A673 (cell line): ENCODE measurements around the gene NFATC2. TPM values are rescaled to one million over a fixed set of nuclear protein-coding genes. Genes with fewer than 3 reads are reported as not detected.

Experiments
- BruUV-seq: library from RNA; stranded (reverse); fragments of 400-500 nt; replicated peaks from 2 replicates; lab custom pipeline; 2021; lab: Mats Ljungman, UMichigan
- CTCF ChIA-PET: fragments of 300-600 bp; sonication (Branson Sonifier 250); formaldehyde crosslinking; loops from one replicate; lab custom pipeline; 2022; ENCODE audit warnings: antibody characterized with exemption; lab: Charles Lee
- POLR2A ChIA-PET: fragments of 300-600 bp; sonication (Branson Sonifier 250); formaldehyde crosslinking; loops from one replicate; lab custom pipeline; 2022; ENCODE audit warnings: antibody characterized with exemption; ENCODE audit not compliant: low non-redundant PET; lab: Charles Lee
- DNase-seq: peaks from one replicate; pipeline ENCODE4 v3.0.0-alpha.2; 2015; ENCODE audit warnings: low spot score
- H3K27ac ChIP-seq: fragments of 200-600 bp; sonication (generic); 2 replicates; pipeline ENCODE4 v1.5.1; 2016; ENCODE audit warnings: mixed run types, low read depth, mild to moderate bottlenecking, mixed read lengths, antibody characterized with exemption, low read length; ENCODE audit not compliant: poor library complexity, severe bottlenecking
- H3K27me3 ChIP-seq: fragments of 200-600 bp; sonication (generic); replicated peaks from 2 replicates; pipeline ENCODE4 v1.6.1; 2017; ENCODE audit warnings: mixed run types, low read depth, mild to moderate bottlenecking, mixed read lengths, antibody characterized with exemption, low read length; ENCODE audit not compliant: insufficient read depth, poor library complexity
- H3K36me3 ChIP-seq: fragments of 200-600 bp; sonication (generic); 2 replicates; pipeline ENCODE4 v1.6.1; 2016; ENCODE audit warnings: mixed run types, mild to moderate bottlenecking, mixed read lengths, antibody characterized with exemption, low read length; ENCODE audit not compliant: insufficient read depth, poor library complexity, severe bottlenecking
- H3K4me1 ChIP-seq: fragments of 200-600 bp; sonication (generic); 2 replicates; pipeline ENCODE4 v1.6.1; 2017; ENCODE audit warnings: mixed run types, mild to moderate bottlenecking, mixed read lengths, antibody characterized with exemption, low read length; ENCODE audit not compliant: insufficient read depth, poor library complexity, severe bottlenecking
- H3K4me3 ChIP-seq: fragments of 200-600 bp; sonication (generic); 2 replicates; pipeline ENCODE4 v1.5.1; 2016; ENCODE audit warnings: low read depth, mixed run types, mild to moderate bottlenecking, mixed read lengths, low read length; ENCODE audit not compliant: poor library complexity, severe bottlenecking
- H3K9me3 ChIP-seq: fragments of 200-600 bp; sonication (generic); 2 replicates; pipeline ENCODE4 v1.6.1; 2016; ENCODE audit warnings: mixed run types, low read depth, mild to moderate bottlenecking, mixed read lengths, antibody characterized with exemption, low read length; ENCODE audit not compliant: poor library complexity, severe bottlenecking
- CTCF ChIP-seq: fragments of 300-800, 200-600 bp; sonication (generic); conservative IDR thresholded peaks from 2 replicates; pipeline ENCODE4 v1.5.1; 2017; ENCODE audit warnings: low read depth, mild to moderate bottlenecking, antibody characterized with exemption, low read length, moderate library complexity, mixed read lengths
- EZH2 ChIP-seq: fragments of 200-600 bp; sonication (generic); IDR thresholded peaks from 2 replicates; pipeline ENCODE4 v1.6.1; 2017; ENCODE audit warnings: borderline replicate concordance, low read depth, mild to moderate bottlenecking, mixed read lengths, antibody characterized with exemption, low read length; ENCODE audit not compliant: poor library complexity, severe bottlenecking
- intact Hi-C: fragments of 100-400 bp; cut with micrococcal nuclease; formaldehyde crosslinking; loops from one replicate; pipeline ENCODE4 v1.10.0; 2022; ENCODE audit not compliant: unreplicated experiment
- total RNA-seq: library from RNA; stranded (reverse); gene quantifications from 2 replicates; pipeline ENCODE4 v1.2.3, GENCODE V29; 2021

The NFATC2 gene
- total RNA-seq, 1 experiment from 2014 or later: 0.64 TPM

- Histone ChIP-seq H3K4me1 (peaks cover 6% of the 10 kb centered on the region), H3K27ac (no peak overlapping the region), H3K36me3 (no peaks in the 10 kb centered on the region), H3K4me3 (no peak overlapping the region), H3K9me3 (no peaks in the 10 kb centered on the region), H3K27me3 (no peaks in the 10 kb centered on the region)
- CTCF ChIA-PET: no interaction called here
- POLR2A ChIA-PET: no interaction called here
- no TSS peak for BruUV-seq
- no peak for DNase-seq
- TF ChIP-seq CTCF (no peak), EZH2 (no peak)
- intact Hi-C loops: no loop called here
These were observed 118.0 kb downstream of the NFATC2 start for GRCh38 chr20:51424270-51425117.

DNA sequence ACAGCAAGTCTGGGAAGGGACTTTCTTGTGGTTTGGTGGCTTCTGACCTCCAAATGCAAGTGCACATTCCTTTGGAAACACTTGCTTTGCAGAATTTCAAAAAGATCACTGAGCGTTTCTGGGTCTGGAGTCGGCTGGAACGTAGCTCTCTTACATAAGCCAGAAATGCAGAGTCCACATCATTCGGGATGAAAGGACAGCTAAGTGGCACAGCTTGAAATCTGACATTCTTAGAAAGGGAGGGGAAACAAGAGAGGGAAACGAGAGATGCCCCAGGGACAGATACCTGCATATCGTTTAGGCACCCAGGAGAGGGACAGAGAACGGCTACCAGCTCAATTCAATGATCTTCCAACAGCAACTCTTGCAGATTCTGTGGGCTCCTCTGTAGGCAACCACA is 118.7 kb downstream of the NFATC2 start:
- no peak overlapping the region for H3K27ac ChIP-seq
- no peaks in the 10 kb centered on the region for H3K9me3 ChIP-seq
- no peaks in the 10 kb centered on the region for H3K36me3 ChIP-seq
- peaks cover 12% of the 10 kb centered on the region for H3K4me1 ChIP-seq
- TF ChIP-seq CTCF (no peak), EZH2 (no peak)
- no peak for DNase-seq
- no peak overlapping the region for H3K4me3 ChIP-seq
- no TSS peak for BruUV-seq
- intact Hi-C loops: no loop called here
- ChIA-PET POLR2A (no interaction called here), CTCF (no interaction called here)
- H3K27me3 ChIP-seq: no peaks in the 10 kb centered on the region

DNA sequence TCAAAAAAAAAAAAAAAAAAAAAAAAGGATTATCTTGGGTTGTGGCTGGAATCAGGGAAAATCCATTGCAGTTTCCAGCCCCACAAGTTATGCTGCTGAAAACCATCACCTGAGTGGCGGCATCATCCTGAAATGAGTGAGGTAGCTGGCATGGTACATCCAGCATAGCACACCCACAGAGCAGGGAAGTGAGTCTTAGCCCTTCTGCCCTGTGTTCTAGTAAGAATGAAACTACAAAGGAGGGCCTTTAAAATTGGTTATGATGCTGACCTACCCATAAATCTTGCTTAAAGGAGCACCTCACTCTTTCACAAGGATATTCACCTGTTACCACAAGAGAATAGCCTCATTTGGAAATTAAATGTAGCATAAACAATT is 119.2 kb downstream of the NFATC2 start:
- no peaks in the 10 kb centered on the region for H3K9me3 ChIP-seq
- no peak overlapping the region for H3K27ac ChIP-seq
- H3K27me3 ChIP-seq: no peaks in the 10 kb centered on the region
- intact Hi-C loops: no loop called here
- CTCF ChIA-PET: no interaction called here
- H3K36me3 ChIP-seq: no peaks in the 10 kb centered on the region
- TF ChIP-seq EZH2 (no peak), CTCF (no peak)
- no peak for DNase-seq
- H3K4me1 ChIP-seq: peaks cover 12% of the 10 kb centered on the region
- no peak overlapping the region for H3K4me3 ChIP-seq
- POLR2A ChIA-PET: no interaction called here
- no TSS peak for BruUV-seq
